DMS 273 treated with DMSO at 0.1 percent for 48 hours (cell line): ENCODE data around the gene SEMG1.

Experiments
- DNase-seq: peaks from one replicate; lab custom pipeline; 2025; lab: John Stamatoyannopoulos, UW

SEMG1 gene, protein sequence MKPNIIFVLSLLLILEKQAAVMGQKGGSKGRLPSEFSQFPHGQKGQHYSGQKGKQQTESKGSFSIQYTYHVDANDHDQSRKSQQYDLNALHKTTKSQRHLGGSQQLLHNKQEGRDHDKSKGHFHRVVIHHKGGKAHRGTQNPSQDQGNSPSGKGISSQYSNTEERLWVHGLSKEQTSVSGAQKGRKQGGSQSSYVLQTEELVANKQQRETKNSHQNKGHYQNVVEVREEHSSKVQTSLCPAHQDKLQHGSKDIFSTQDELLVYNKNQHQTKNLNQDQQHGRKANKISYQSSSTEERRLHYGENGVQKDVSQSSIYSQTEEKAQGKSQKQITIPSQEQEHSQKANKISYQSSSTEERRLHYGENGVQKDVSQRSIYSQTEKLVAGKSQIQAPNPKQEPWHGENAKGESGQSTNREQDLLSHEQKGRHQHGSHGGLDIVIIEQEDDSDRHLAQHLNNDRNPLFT

GRCh38 chr20:45206725-45207124 lies at the start of gene SEMG1:
Gene SEMG1 (plus strand): TSS chr20:45207033. CDS start chr20:45207054, 21 bp downstream.
- no peak for DNase-seq

- DNase-seq = peak; percentile 23
These were observed 48.9 kb upstream of the SEMG1 start for GRCh38 chr20:45157962-45158361.

DNA sequence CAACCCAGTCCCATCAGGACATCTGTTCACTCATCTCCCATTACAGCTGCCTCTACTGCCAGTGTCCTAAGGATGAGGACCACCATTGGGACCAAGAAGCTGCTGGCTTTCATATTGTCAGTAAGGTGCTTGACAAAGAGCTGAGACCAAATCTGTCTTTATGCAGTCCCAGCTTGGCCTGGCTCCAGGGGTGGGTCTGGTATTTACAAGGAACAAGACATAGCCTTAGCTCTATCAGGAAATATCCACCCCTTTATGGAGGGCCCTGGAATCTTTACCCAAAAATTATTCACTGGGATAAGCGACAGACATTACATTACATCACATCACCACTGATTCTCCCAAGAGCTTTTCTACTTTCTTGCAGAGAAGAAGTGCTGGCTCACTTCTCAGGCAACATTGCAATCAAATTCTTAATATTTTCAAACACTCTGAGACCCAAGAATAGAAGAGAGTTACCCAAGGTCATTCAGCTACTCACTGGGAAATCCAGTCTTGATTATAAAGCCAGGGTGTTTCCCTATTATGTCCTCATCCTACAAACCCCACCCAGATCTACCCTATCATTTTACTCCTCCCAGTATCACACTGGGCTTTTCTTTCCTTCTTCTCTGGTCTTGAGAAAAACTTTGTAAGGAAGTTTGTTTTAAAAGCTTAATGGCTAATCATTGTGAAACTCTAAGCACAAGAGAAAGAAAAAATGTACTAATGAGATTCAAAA lies 43.6 kb upstream of the SEMG1 start:
- DNase-seq = no peak

GRCh38 chr20:45164906-45165305 lies 41.9 kb upstream of the SEMG1 start:
- no peak for DNase-seq

GRCh38 chr20:45173522-45173921 lies 33.3 kb upstream of the SEMG1 start:
- no peak for DNase-seq

- DNase-seq = no peak
These were observed 32.1 kb upstream of the SEMG1 start, which contains the start of gene PI3 for GRCh38 chr20:45174434-45175364. Gene PI3 (plus strand): TSS chr20:45174902. CDS start chr20:45174923, 21 bp downstream.

- DNase-seq = no peak
These were observed 30.1 kb upstream of the SEMG1 start for GRCh38 chr20:45176526-45177267.

DNA sequence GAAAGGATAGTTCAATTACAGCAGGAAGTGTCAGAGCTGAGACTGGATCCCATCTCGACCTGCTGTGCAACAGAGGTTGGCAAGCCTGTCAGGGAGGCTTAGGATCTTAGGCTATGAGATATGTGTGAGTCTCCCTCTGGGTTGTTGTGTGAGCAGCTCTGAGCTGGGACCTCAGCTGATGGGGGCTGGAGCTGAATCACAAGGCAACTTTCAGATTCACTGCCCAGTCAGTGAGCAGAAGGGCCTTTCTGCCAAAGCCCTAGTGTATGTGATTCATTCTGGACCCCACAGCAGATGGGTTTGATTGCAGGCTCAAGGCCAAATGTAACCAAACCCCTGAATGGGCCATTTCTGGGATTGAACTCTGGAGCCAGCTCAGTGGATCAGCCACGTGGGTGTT lies 27.7 kb upstream of the SEMG1 start:
- DNase-seq = no peak

GRCh38 chr20:45181639-45182038 lies 25.2 kb upstream of the SEMG1 start:
- no peak for DNase-seq

DNA sequence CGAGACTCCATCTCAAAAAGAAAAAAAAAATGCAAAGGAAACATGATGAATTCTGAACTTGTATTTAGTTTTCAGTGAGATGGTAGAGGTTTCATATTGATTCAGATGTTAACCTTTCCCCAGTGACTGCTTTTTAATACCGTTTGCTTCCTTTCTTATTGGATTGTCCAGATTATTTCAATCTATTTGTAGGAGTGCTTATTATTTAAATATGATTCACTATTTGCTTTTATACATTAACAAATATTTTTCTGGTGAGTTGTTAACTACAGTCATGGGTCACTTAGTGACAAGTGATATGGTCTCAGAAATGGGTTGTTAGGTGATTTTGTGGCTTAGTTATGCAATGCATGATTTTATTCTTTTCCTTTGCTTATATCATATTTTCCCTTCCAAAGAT lies 23.7 kb upstream of the SEMG1 start:
- no peak for DNase-seq

GRCh38 chr20:45187693-45188092 lies 19.1 kb upstream of the SEMG1 start:
- DNase-seq = no peak

DNA sequence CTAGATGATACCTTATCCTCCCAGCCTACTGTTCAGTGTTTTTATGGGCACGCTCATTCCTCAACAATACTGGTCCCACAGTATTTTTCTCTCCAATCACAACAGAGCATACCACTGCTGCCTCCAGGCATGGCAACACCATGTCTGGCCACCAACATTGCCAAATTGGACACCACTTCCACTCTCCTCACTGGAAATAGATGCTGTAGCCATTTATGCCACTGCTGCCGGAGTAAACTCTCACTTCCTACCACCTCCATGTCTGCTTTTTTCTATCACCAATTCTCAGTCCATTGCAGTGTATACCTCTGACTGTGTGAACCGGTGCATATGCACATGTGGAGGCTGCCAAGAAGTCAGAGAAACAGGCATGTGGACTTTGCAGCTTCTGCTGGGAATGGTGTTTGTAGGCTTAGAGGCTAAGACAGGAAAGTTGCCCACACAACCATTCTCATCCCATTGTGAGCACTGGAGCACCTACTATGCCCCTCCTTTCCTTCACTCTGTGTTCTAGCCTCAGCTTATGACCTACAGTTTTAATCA lies 17.7 kb upstream of the SEMG1 start:
- no peak for DNase-seq

DNA sequence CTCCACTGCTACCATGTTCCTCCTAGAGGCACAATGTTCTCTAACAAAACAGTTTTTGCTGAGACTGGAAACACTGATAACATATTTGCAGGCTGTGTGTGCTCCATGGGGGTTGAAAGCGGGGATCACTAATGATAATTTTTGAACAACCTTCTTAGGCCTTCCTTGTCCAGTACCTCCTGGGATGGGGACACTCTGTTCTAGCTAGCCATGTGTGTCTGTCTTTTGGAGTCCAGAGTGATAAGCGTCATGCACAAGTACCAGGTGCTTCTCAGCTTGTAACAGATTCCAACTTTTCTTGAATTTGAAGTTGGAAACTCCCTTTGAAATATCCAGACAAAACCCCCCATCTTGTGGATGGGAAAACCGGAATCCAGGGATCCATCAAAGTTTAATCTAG lies 17.0 kb upstream of the SEMG1 start:
- DNase-seq = no peak

DNA sequence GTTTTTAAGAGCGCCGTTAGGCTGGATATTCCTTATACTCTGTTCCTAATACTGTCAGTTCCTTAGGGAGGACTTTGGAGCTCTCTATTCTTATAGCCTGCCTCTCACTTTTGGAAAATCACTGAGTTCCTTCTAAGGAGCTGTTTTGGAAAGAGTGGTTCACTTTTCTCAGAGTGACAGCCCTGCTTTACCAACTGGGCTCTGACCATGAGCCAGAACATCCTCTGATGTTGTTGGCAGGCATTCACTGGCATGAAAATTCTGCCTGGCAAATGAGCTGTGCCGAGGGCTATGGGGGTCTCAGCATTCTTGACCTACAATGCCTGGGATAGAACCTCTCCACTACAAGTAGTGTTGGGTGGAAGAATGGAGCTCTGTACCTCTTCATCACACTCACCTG lies 14.9 kb upstream of the SEMG1 start:
- no peak for DNase-seq

- no peak for DNase-seq
These were observed 13.5 kb upstream of the SEMG1 start for GRCh38 chr20:45193331-45193730.

DNA sequence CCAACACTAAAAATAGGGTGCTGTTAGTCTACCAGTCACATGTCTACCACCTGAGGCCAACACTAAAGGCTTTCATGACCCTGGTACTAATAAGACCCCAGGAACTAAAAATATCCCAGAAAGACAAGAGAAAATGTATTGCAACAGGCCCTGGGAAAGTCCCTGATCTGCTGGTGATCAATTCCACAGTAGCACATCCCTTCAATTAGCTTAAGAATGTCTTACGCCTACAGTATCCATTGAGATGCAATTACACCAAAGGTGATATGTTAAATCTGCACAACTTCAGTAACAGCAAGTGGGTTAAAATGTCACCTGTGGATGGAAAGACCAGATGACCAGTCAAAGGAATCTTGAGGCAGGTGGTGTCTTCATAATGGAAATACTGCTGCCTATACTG lies 3.1 kb downstream of the SEMG1 start:
- no peak for DNase-seq

GRCh38 chr20:45211569-45212474 lies 5.0 kb downstream of the SEMG1 start:
- DNase-seq = no peak

DNA sequence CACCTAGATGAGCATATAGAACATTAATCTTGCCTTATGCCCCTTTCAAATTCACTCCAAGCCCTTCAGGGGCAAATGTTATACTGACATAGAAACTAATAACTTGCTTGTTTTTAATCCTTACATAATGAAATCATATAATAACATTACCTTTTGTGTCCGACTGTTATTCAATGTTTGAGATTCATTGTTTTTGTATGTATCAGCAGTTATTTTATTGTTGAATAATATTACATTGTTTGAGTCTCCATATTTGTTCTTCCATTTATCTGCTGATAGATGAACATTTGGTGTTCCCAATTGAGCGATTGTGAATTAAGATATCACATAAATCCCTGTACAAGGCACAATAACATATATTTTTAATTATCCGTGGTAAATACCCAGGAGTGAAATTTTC lies 6.0 kb downstream of the SEMG1 start:
- no peak for DNase-seq

- DNase-seq = no peak
These were observed 11.3 kb downstream of the SEMG1 start for GRCh38 chr20:45218124-45218523.

GRCh38 chr20:45218636-45219035 lies 11.8 kb downstream of the SEMG1 start:
- DNase-seq = no peak
